Measurements from ENCODE around the gene SMTNL2. TPM values are rescaled to one million over a fixed set of nuclear protein-coding genes. Genes with fewer than 3 reads are reported as not detected.

SMTNL2 gene
- total RNA-seq, 1 experiment from 2014 or later, result not detected

DNA sequence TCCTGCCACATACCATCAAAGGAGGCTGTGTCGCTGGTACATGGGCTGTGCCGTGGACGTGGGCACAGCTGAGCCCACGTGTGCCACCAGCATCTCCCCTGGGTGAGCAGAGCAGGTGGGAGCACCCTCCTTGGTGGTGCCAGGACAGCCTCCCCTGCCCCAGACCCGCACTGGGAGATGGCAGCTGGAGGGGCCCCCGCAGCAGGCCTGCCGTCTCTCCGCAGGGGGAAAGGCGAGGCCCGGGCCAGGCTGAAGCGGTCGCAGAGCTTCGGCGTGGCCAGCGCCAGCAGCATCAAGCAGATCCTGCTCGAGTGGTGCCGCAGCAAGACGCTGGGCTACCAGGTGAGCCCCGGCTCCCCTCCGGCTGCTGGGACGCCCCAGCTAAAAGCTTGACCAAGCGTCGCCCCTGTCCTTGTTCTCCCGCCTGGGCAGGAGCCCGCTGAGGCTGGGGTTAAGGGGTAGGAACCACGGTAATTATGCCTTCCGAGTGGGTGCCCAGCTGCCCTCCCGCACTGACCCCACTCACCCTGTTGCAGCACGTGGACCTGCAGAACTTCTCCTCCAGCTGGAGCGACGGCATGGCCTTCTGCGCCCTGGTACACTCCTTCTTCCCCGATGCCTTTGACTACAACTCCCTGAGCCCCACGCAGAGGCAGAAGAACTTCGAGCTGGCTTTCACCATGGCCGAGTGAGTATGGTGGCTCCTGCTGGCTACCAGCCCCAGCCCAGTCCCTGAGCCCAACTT is 12.5 kb downstream of the SMTNL2 start:
- Histone ChIP-seq H3K27ac (ENCODE audit: low read depth, low read length, poor library complexity, severe bottlenecking) (no peak overlapping the region), H3K27me3 (replicated peaks; ENCODE audit: insufficient read depth, low read depth, low read length, poor library complexity) (no peaks in the 10 kb centered on the region), H3K4me1 (ENCODE audit: insufficient read depth, low read length, poor library complexity, severe bottlenecking) (no peaks in the 10 kb centered on the region), H3K36me3 (ENCODE audit: insufficient read depth, low read length, poor library complexity, severe bottlenecking) (no peaks in the 10 kb centered on the region), H3K4me3 (ENCODE audit: low read depth, low read length, poor library complexity, severe bottlenecking) (no peak overlapping the region), H3K9me3 (ENCODE audit: low read depth, low read length, poor library complexity, severe bottlenecking) (no peaks in the 10 kb centered on the region)
- TF ChIP-seq EZH2 (IDR thresholded peaks at IDR 0.05; ENCODE audit: borderline replicate concordance, low read depth, low read length, poor library complexity, severe bottlenecking), result no peak
- TF ChIP-seq, protein P1, sequence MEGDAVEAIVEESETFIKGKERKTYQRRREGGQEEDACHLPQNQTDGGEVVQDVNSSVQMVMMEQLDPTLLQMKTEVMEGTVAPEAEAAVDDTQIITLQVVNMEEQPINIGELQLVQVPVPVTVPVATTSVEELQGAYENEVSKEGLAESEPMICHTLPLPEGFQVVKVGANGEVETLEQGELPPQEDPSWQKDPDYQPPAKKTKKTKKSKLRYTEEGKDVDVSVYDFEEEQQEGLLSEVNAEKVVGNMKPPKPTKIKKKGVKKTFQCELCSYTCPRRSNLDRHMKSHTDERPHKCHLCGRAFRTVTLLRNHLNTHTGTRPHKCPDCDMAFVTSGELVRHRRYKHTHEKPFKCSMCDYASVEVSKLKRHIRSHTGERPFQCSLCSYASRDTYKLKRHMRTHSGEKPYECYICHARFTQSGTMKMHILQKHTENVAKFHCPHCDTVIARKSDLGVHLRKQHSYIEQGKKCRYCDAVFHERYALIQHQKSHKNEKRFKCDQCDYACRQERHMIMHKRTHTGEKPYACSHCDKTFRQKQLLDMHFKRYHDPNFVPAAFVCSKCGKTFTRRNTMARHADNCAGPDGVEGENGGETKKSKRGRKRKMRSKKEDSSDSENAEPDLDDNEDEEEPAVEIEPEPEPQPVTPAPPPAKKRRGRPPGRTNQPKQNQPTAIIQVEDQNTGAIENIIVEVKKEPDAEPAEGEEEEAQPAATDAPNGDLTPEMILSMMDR (conservative IDR thresholded peaks at IDR 0.05; ENCODE audit: low read depth, low read length), result no peak
- ChIA-PET CTCF (no interaction called here), POLR2A (ENCODE audit: low non-redundant PET) (no interaction called here)
- intact Hi-C loops (cut with micrococcal nuclease; ENCODE audit: unreplicated experiment), result no loop called here
- no TSS peak for BruUV-seq (replicated peaks)
- no peak for DNase-seq (ENCODE audit: low spot score)

DNA sequence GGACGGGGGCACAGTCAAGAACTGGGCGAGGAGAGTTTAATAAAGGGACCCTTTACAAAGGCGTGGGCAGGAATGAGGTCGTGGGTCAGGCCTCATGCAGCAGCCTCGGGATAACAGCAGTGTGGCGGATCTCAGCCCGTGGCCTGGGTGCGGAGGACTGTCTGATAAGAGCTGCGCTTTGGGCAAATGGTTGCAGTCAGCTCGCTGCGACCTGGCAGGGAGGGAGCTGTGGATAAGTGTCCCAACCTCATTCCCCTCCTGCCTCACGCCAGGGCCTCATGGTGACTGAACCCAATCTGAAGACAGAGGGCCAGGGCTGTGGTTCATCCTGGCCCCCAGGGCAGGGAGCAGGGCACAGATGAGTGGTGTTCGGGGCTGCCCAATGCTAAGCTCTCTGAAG is 13.6 kb downstream of the SMTNL2 start:
- Histone ChIP-seq H3K4me1 (ENCODE audit: insufficient read depth, low read length, poor library complexity, severe bottlenecking) (no peaks in the 10 kb centered on the region), H3K4me3 (ENCODE audit: low read depth, low read length, poor library complexity, severe bottlenecking) (no peak overlapping the region), H3K27ac (ENCODE audit: low read depth, low read length, poor library complexity, severe bottlenecking) (no peak overlapping the region), H3K9me3 (ENCODE audit: low read depth, low read length, poor library complexity, severe bottlenecking) (no peaks in the 10 kb centered on the region), H3K36me3 (ENCODE audit: insufficient read depth, low read length, poor library complexity, severe bottlenecking) (no peaks in the 10 kb centered on the region), H3K27me3 (replicated peaks; ENCODE audit: insufficient read depth, low read depth, low read length, poor library complexity) (no peaks in the 10 kb centered on the region)
- intact Hi-C loops (cut with micrococcal nuclease; ENCODE audit: unreplicated experiment), result no loop called here
- ChIA-PET CTCF (no interaction called here), POLR2A (ENCODE audit: low non-redundant PET) (no interaction called here)
- no TSS peak for BruUV-seq (replicated peaks)
- TF ChIP-seq, protein P1 (conservative IDR thresholded peaks at IDR 0.05; ENCODE audit: low read depth, low read length), result no peak
- no peak for TF ChIP-seq EZH2 (IDR thresholded peaks at IDR 0.05; ENCODE audit: borderline replicate concordance, low read depth, low read length, poor library complexity, severe bottlenecking)
- no peak for DNase-seq (ENCODE audit: low spot score)

DNA sequence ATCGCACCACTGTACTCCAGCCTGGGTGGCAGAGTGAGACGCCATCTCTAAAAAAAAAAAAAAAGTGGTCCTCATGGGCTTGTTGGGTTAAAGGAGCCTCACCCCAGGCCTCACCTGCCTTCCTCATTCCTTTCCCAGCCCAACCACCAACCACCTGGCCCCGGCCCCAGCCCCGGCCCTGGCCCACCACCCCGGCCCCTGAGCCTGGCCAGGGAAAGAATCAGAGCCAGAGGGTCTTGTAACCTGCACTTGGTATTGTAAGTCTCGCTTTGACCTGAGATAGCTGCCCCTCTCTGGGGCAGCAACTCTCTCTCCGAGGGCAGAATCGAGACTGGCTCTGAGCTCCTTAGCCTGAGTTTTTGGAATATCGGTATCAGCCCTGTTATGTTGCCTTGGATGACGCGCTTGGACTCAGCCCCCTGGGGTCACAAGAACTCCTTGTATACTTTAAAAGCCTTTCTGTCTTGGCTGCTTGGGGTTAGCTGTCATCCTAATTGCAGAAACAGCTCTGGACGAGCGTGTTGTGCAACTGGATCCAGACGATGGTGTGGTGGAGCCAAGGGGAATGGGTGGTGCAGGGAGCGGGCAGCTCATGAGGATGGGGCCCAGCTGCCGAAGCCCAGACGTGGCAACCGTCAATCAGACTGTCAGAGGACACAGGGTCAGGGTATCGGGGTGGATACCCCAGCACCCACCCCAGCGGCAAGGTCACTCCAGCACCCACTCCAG is 14.6 kb downstream of the SMTNL2 start:
- ChIA-PET CTCF (interaction anchor here (0.6 to 1.1 kb wide), 2 partner anchors 9 to 282 kb away, joined by 3 to 4 read pairs; no protein-coding TSS in a partner anchor), POLR2A (ENCODE audit: low non-redundant PET) (no interaction called here)
- Histone ChIP-seq H3K36me3 (ENCODE audit: insufficient read depth, low read length, poor library complexity, severe bottlenecking) (no peaks in the 10 kb centered on the region), H3K4me1 (ENCODE audit: insufficient read depth, low read length, poor library complexity, severe bottlenecking) (peaks cover under 1% of the 10 kb centered on the region), H3K27me3 (replicated peaks; ENCODE audit: insufficient read depth, low read depth, low read length, poor library complexity) (no peaks in the 10 kb centered on the region), H3K27ac (ENCODE audit: low read depth, low read length, poor library complexity, severe bottlenecking) (no peak overlapping the region), H3K4me3 (ENCODE audit: low read depth, low read length, poor library complexity, severe bottlenecking) (no peak overlapping the region), H3K9me3 (ENCODE audit: low read depth, low read length, poor library complexity, severe bottlenecking) (no peaks in the 10 kb centered on the region)
- no peak for DNase-seq (ENCODE audit: low spot score)
- TF ChIP-seq, protein P1 (conservative IDR thresholded peaks at IDR 0.05; ENCODE audit: low read depth, low read length), result no peak
- no peak for TF ChIP-seq EZH2 (IDR thresholded peaks at IDR 0.05; ENCODE audit: borderline replicate concordance, low read depth, low read length, poor library complexity, severe bottlenecking)
- BruUV-seq (replicated peaks), result no TSS peak
- intact Hi-C loops (cut with micrococcal nuclease; ENCODE audit: unreplicated experiment), result no loop called here
